Neuron (in vitro differentiated cells): Measurements from ENCODE around the gene CSH1.
"Not testable (repeated sequence)": the region's sequence is repeated elsewhere in the genome, so short reads cannot be mapped to it uniquely, and the experiment has no call there.

ENCODE experiments used
- H2AFZ ChIP-seq: one replicate; pipeline ENCODE4 v1.6.1; 2013; ENCODE audit warnings: low read depth, mild to moderate bottlenecking, inconsistent platforms, low read length, moderate library complexity
- H3K27me3 ChIP-seq: one replicate; pipeline ENCODE4 v1.6.1; 2013; ENCODE audit warnings: low read length; ENCODE audit not compliant: insufficient read depth
- H3K36me3 ChIP-seq: one replicate; pipeline ENCODE4 v1.6.1; 2013; ENCODE audit warnings: low read length; ENCODE audit not compliant: insufficient read depth
- H3K4me1 ChIP-seq: one replicate; pipeline ENCODE4 v1.6.1; 2013; ENCODE audit warnings: low read length; ENCODE audit not compliant: insufficient read depth
- H3K4me3 ChIP-seq: 2 replicates; pipeline ENCODE4 v1.5.1; 2013; ENCODE audit warnings: mild to moderate bottlenecking, low read length, moderate library complexity
- H3K9me3 ChIP-seq: one replicate; pipeline ENCODE4 v1.6.1; 2013; ENCODE audit warnings: low read length

The CSH1 gene

GRCh38 chr17:63920779-63921178, 24.4 kb upstream of the CSH1 start:
- not testable (repeated sequence) for H3K4me3 ChIP-seq, H3K36me3 ChIP-seq, H3K27me3 ChIP-seq, H3K4me1 ChIP-seq, H3K9me3 ChIP-seq, H2AFZ ChIP-seq

GRCh38 chr17:63920050-63920449, 23.7 kb upstream of the CSH1 start:
- not testable (repeated sequence) for H3K27me3 ChIP-seq, H3K36me3 ChIP-seq, H3K9me3 ChIP-seq, H3K4me1 ChIP-seq, H2AFZ ChIP-seq, H3K4me3 ChIP-seq

GRCh38 chr17:63919311-63919723, 22.9 kb upstream of the CSH1 start:
- no peaks in the 10 kb centered on the region for H3K9me3 ChIP-seq
- no peaks in the 10 kb centered on the region for H3K4me1 ChIP-seq
- H3K36me3 ChIP-seq: no peaks in the 10 kb centered on the region
- no peak overlapping the region for H3K4me3 ChIP-seq
- H2AFZ ChIP-seq: no peak overlapping the region
- peaks cover 6% of the 10 kb centered on the region for H3K27me3 ChIP-seq

- not testable (repeated sequence) for H3K4me3 ChIP-seq, H3K36me3 ChIP-seq, H3K9me3 ChIP-seq, H3K4me1 ChIP-seq, H2AFZ ChIP-seq, H3K27me3 ChIP-seq
Measured at GRCh38 chr17:63918789-63919305, 22.5 kb upstream of the CSH1 start, which contains the start of gene GH1. GH1 (minus strand) TSS chr17:63918839; CDS start chr17:63918776, 63 bp downstream.

GRCh38 chr17:63918305-63918704, 21.9 kb upstream of the CSH1 start:
- no peak overlapping the region for H3K4me3 ChIP-seq
- no peaks in the 10 kb centered on the region for H3K36me3 ChIP-seq
- no peak overlapping the region for H2AFZ ChIP-seq
- peaks cover 6% of the 10 kb centered on the region for H3K27me3 ChIP-seq
- H3K4me1 ChIP-seq: no peaks in the 10 kb centered on the region
- H3K9me3 ChIP-seq: no peaks in the 10 kb centered on the region

GRCh38 chr17:63917646-63918045, 21.3 kb upstream of the CSH1 start:
- H3K9me3 ChIP-seq: no peaks in the 10 kb centered on the region
- H3K36me3 ChIP-seq: no peaks in the 10 kb centered on the region
- H3K27me3 ChIP-seq: peaks cover 6% of the 10 kb centered on the region
- no peaks in the 10 kb centered on the region for H3K4me1 ChIP-seq
- H3K4me3 ChIP-seq: no peak overlapping the region
- no peak overlapping the region for H2AFZ ChIP-seq

- H3K4me1 ChIP-seq, H3K4me3 ChIP-seq, H3K36me3 ChIP-seq, H3K9me3 ChIP-seq, H2AFZ ChIP-seq, H3K27me3 ChIP-seq: not testable (repeated sequence)
Measured at GRCh38 chr17:63917206-63917605, 20.8 kb upstream of the CSH1 start.

GRCh38 chr17:63916566-63917185, 20.3 kb upstream of the CSH1 start:
- Histone ChIP-seq H3K36me3 (no peaks in the 10 kb centered on the region), H3K4me3 (no peak overlapping the region), H3K27me3 (peaks cover 6% of the 10 kb centered on the region), H3K4me1 (no peaks in the 10 kb centered on the region), H3K9me3 (no peaks in the 10 kb centered on the region), H2AFZ (no peak overlapping the region)

GRCh38 chr17:63915753-63916152, 19.4 kb upstream of the CSH1 start:
- not testable (repeated sequence) for H3K4me3 ChIP-seq, H3K9me3 ChIP-seq, H3K36me3 ChIP-seq, H2AFZ ChIP-seq, H3K4me1 ChIP-seq, H3K27me3 ChIP-seq

- Histone ChIP-seq H3K4me3 (no peak overlapping the region), H3K9me3 (no peaks in the 10 kb centered on the region), H3K36me3 (no peaks in the 10 kb centered on the region), H2AFZ (no peak overlapping the region), H3K27me3 (peaks cover 6% of the 10 kb centered on the region), H3K4me1 (no peaks in the 10 kb centered on the region)
Measured at GRCh38 chr17:63914471-63914870, 18.1 kb upstream of the CSH1 start.

GRCh38 chr17:63911657-63912100, 15.3 kb upstream of the CSH1 start:
- Histone ChIP-seq H2AFZ (no peak overlapping the region), H3K4me3 (no peak overlapping the region), H3K27me3 (no peaks in the 10 kb centered on the region), H3K36me3 (no peaks in the 10 kb centered on the region), H3K9me3 (no peaks in the 10 kb centered on the region), H3K4me1 (no peaks in the 10 kb centered on the region)

- Histone ChIP-seq H3K9me3 (no peaks in the 10 kb centered on the region), H3K4me1 (no peaks in the 10 kb centered on the region), H3K27me3 (no peaks in the 10 kb centered on the region), H3K4me3 (no peak within 1 kb of the TSS), H2AFZ (no peak within 1 kb of the TSS), H3K36me3 (no peaks in the 10 kb centered on the region)
Measured at GRCh38 chr17:63911041-63911635, 14.8 kb upstream of the CSH1 start, which contains the start of gene CSHL1. CSHL1 (minus strand) TSS chr17:63911258; CDS start chr17:63911196, 62 bp downstream.

GRCh38 chr17:63910096-63910495, 13.7 kb upstream of the CSH1 start:
- no peaks in the 10 kb centered on the region for H3K4me1 ChIP-seq
- no peaks in the 10 kb centered on the region for H3K36me3 ChIP-seq
- no peaks in the 10 kb centered on the region for H3K9me3 ChIP-seq
- no peaks in the 10 kb centered on the region for H3K27me3 ChIP-seq
- H2AFZ ChIP-seq: no peak overlapping the region
- H3K4me3 ChIP-seq: no peak overlapping the region

GRCh38 chr17:63909586-63909985, 13.2 kb upstream of the CSH1 start:
- H3K9me3 ChIP-seq, H3K4me1 ChIP-seq, H2AFZ ChIP-seq, H3K4me3 ChIP-seq, H3K36me3 ChIP-seq, H3K27me3 ChIP-seq: not testable (repeated sequence)
